AG04450 (cell line): ENCODE results near the gene KCNN2. TPM values are rescaled to one million over a fixed set of nuclear protein-coding genes. Genes with fewer than 3 reads are reported as not detected.
"Not testable (repeated sequence)": the region's sequence is repeated elsewhere in the genome, so short reads cannot be mapped to it uniquely, and the experiment has no call there.

ENCODE experiments used
- CTCF ChIA-PET: fragments of 300-600, 350-600 bp; formaldehyde crosslinking; extraction: SDS; loops from one replicate; lab custom pipeline; 2022; ENCODE audit warnings: antibody characterized with exemption, inconsistent platforms; lab: Charles Lee
- POLR2A ChIA-PET: fragments of 350-600 bp; formaldehyde crosslinking; extraction: SDS; loops from one replicate; lab custom pipeline; 2021; ENCODE audit warnings: antibody characterized with exemption, inconsistent platforms; lab: Yijun Ruan, JAX
- DNase-seq: peaks from one replicate; pipeline ENCODE4 v3.0.0-alpha.2; 2011; ENCODE audit warnings: low read depth, low spot score
- H3K27ac ChIP-seq: one replicate; pipeline ENCODE4 v1.5.1; 2012; ENCODE audit warnings: low read depth, low read length, control low read depth
- H3K27me3 ChIP-seq: one replicate; pipeline ENCODE4 v1.6.0; 2012; ENCODE audit warnings: low read length; ENCODE audit not compliant: control insufficient read depth, insufficient read depth
- H3K4me3 ChIP-seq: 2 replicates; pipeline ENCODE4 v1.5.1; 2011; ENCODE audit warnings: mild to moderate bottlenecking, low read depth, low read length, control low read depth
- H3K9me3 ChIP-seq: 2 replicates; pipeline ENCODE4 v1.5.1; 2012; ENCODE audit warnings: low read length; ENCODE audit not compliant: control insufficient read depth, insufficient read depth
- CTCF ChIP-seq: IDR thresholded peaks from 2 replicates; pipeline ENCODE4 v1.5.1; 2011; ENCODE audit warnings: low read depth, low read length, control low read depth, inconsistent platforms
- polyA plus RNA-seq: library from polyadenylated mRNA; depleted of rRNA; stranded (reverse); fragments of >200 nt; gene quantifications from 2 replicates; pipeline ENCODE4 v1.2.3, GENCODE V29; 2011

Gene KCNN2
- polyA plus RNA-seq, 1 experiment, result 0.86 TPM

GRCh38 chr5:114419959-114420358, 58.1 kb downstream of the KCNN2 start:
- H3K27ac ChIP-seq, result no peak overlapping the region
- DNase-seq, result peak; percentile 59
- H3K27me3 ChIP-seq, result no peaks in the 10 kb centered on the region
- no peaks in the 10 kb centered on the region for H3K9me3 ChIP-seq
- CTCF ChIA-PET, result interaction anchor here (0.7 to 4.5 kb wide), 3 partner anchors 16 to 808 kb away, joined by 3 to 22 read pairs (median 6); no protein-coding TSS in a partner anchor
- no peak overlapping the region for H3K4me3 ChIP-seq
- no peak for TF ChIP-seq CTCF
- POLR2A ChIA-PET, result no interaction called here

GRCh38 chr5:114427204-114427603, 65.3 kb downstream of the KCNN2 start:
- no peak for DNase-seq
- H3K9me3 ChIP-seq, result no peaks in the 10 kb centered on the region
- CTCF ChIA-PET, result interaction anchor here (1.4 to 1.8 kb wide), 2 partner anchors 22 to 23 kb away, joined by 3 read pairs; no protein-coding TSS in a partner anchor
- POLR2A ChIA-PET, result no interaction called here
- H3K4me3 ChIP-seq, result no peak overlapping the region
- H3K27me3 ChIP-seq, result no peaks in the 10 kb centered on the region
- no peak overlapping the region for H3K27ac ChIP-seq
- no peak for TF ChIP-seq CTCF

DNA sequence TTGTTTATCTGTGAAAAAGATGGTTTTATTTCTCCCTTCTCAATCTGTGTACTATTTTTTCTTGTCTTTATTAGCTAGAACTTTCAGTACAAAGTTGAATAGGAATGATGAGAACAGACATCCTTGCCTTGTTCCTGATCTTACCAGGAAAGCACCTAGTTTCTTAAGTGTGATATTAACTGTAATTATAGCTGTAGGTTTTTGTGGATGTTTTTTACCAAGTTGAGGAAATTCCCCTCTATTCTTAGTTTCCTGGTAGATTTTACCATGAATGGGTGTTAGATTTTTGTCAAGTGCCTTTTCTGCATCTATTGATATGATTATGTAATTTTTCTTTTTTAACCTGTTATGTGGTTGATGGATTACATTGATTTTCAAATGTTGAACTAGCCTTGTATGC, 68.7 kb downstream of the KCNN2 start:
- no peak for TF ChIP-seq CTCF
- H3K9me3 ChIP-seq, result no peaks in the 10 kb centered on the region
- POLR2A ChIA-PET, result no interaction called here
- H3K4me3 ChIP-seq, result no peak overlapping the region
- no peak overlapping the region for H3K27ac ChIP-seq
- no peak for DNase-seq
- CTCF ChIA-PET, result no interaction called here
- H3K27me3 ChIP-seq, result no peaks in the 10 kb centered on the region

DNA sequence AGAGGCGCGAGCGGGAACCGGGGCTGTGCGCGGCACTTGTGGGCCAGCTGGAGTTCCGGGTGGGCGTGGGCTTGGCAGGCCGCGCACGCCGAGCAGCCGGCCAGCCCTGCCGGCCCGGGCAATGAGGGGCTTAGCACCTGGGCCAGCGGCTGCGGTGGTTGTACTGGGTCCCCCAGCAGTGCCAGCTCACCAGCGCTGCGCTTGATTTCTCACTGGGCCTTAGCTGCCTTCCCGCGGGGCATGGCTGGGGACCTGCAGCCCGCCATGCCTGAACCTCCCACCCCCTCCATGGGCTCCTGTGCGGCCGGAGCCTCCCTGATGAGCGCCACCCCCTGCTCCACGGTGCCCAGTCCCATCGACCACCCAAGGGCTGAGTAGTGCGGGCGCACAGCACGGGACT, 70.8 kb downstream of the KCNN2 start:
- H3K27me3 ChIP-seq, H3K4me3 ChIP-seq, H3K9me3 ChIP-seq, DNase-seq, POLR2A ChIA-PET, H3K27ac ChIP-seq, CTCF ChIA-PET: not testable (repeated sequence)

DNA sequence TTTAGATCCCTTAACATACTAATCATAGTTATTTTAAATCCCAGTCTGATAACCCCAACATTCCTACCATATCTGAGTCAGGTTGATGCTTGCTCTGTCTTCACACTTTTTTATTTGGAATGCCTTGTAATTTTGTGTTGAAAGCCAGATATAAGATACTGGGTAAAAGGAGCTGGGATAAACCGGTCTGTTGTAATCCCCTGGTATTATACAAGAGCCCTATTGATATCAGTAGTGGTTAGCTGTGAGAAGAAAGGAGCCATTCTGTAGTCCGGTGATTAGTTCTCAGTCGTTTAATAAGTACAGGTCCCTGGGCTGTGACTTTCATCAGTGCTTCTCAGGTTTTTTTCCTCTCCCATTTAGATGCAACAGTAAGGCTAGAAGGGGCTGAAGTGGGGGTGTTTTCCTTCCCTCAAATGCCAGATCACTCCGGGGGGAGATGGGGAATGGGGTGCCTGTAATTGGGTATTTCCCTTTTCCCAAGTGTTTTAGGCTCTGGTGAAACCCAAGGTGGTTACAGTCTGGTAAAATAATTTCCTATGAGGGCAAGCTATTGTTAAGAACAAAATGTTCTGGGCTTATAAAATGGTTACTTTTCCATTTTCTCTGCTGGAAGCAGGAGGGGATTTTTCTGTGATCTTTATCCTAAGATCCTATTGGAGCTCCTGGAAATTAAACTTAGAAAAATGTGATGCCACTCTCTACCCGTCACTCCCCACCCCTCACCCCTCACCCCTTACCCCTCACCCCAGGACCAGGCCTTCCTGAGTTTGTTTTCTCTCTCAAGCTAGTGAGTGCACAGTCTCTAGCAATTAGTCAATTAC, 72.7 kb downstream of the KCNN2 start:
- Histone ChIP-seq H3K4me3 (no peak overlapping the region), H3K27ac (no peak overlapping the region), H3K27me3 (no peaks in the 10 kb centered on the region), H3K9me3 (no peaks in the 10 kb centered on the region)
- TF ChIP-seq CTCF, result no peak
- ChIA-PET CTCF (no interaction called here), POLR2A (no interaction called here)
- DNase-seq, result no peak
